ENCODE results near the gene CHAD. TPM values are rescaled to one million over a fixed set of nuclear protein-coding genes. Genes with fewer than 3 reads are reported as not detected.

CHAD gene
- total and polyA plus RNA-seq, 2 donors (not counting 1 experiment from before 2014, with no cell fraction given) = 3.5 to 4.4 TPM

- no peak overlapping the region for H3K27ac ChIP-seq (ENCODE audit: low read length in 2 of 2)
- H3K79me2 ChIP-seq (ENCODE audit: control insufficient read depth, insufficient read depth, low read length) = peaks cover 47% of the 10 kb centered on the region
- 98% methylated on average over 4 of the region's 4 CpGs for WGBS (ENCODE audit: insufficient coverage)
- POLR2A ChIA-PET = no interaction called here
- no peak overlapping the region for H2AFZ ChIP-seq (ENCODE audit: insufficient read depth, low read depth, low read length, poor library complexity, severe bottlenecking)
- H3K9ac ChIP-seq (ENCODE audit: low read length) = no peak overlapping the region
- no peaks in the 10 kb centered on the region for H3K4me1 ChIP-seq (ENCODE audit: control insufficient read depth in 2 of 2, insufficient read depth in 2 of 2, low read length in 2 of 2)
- H3K27me3 Mint-ChIP-seq = no peaks in the 10 kb centered on the region
- H3K4me3 ChIP-seq (ENCODE audit: control extremely low read depth in 1 of 5, extremely low read depth in 1 of 5, insufficient read depth in 1 of 5, low read depth in 2 of 5, low read length in 4 of 5) = no peak overlapping the region
- DNase-seq (no peak), ATAC-seq (ENCODE audit: low read depth) (no peak)
- H3K9me3 ChIP-seq (ENCODE audit: control extremely low read depth in 1 of 3, control insufficient read depth in 2 of 3, insufficient read depth in 1 of 3, low read length in 2 of 3) = no peaks in the 10 kb centered on the region
- H3K27ac Mint-ChIP-seq = no peak overlapping the region
- no peaks in the 10 kb centered on the region for H3K4me1 Mint-ChIP-seq
- TF ChIP-seq CTCF (IDR thresholded peaks at IDR 0.05) = no peak
- no peak for TF ChIP-seq EZH2 (IDR thresholded peaks at IDR 0.05; ENCODE audit: borderline replicate concordance, insufficient read depth, low read depth, low read length, poor library complexity, severe bottlenecking)
- intact Hi-C loops (cut with micrococcal nuclease) = no loop called here
- no peak overlapping the region for H3K4me2 ChIP-seq (replicated peaks; ENCODE audit: low read depth, low read length, poor library complexity, severe bottlenecking)
- no peaks in the 10 kb centered on the region for H3K27me3 ChIP-seq (replicated peaks in 1 of 4; ENCODE audit: control extremely low read depth in 1 of 4, control insufficient read depth in 3 of 4, insufficient read depth in 4 of 4, low read length in 3 of 4)
- no peak overlapping the region for H3K4me3 Mint-ChIP-seq
- H4K20me1 ChIP-seq (ENCODE audit: control insufficient read depth, insufficient read depth, low read length, poor library complexity, severe bottlenecking) = no peaks in the 10 kb centered on the region
- CTCF ChIA-PET = no interaction called here
- H3K9me3 Mint-ChIP-seq (ENCODE audit: insufficient read depth) = no peaks in the 10 kb centered on the region
- peaks cover 0 to 9% of the 10 kb centered on the region in 2 experiments for H3K36me3 ChIP-seq (replicated peaks in 1 of 2; ENCODE audit: control extremely low read depth in 1 of 2, control insufficient read depth in 1 of 2, extremely low read depth in 1 of 2, insufficient read depth in 2 of 2, low read length in 1 of 2)
Observed at GRCh38 chr17:50440172-50440837, 28.4 kb downstream of the CHAD start.

GRCh38 chr17:50439008-50439407 lies 29.7 kb downstream of the CHAD start:
- Mint-ChIP-seq H3K4me3 (no peak overlapping the region), H3K27ac (no peak overlapping the region), H3K9me3 (ENCODE audit: insufficient read depth) (no peaks in the 10 kb centered on the region), H3K27me3 (no peaks in the 10 kb centered on the region), H3K4me1 (no peaks in the 10 kb centered on the region)
- 88% methylated on average over 1 of the region's 4 CpGs for WGBS (ENCODE audit: insufficient coverage)
- ChIA-PET POLR2A (no interaction called here), CTCF (no interaction called here)
- no peak for TF ChIP-seq EZH2 (IDR thresholded peaks at IDR 0.05; ENCODE audit: borderline replicate concordance, insufficient read depth, low read depth, low read length, poor library complexity, severe bottlenecking)
- no peak for TF ChIP-seq CTCF (IDR thresholded peaks at IDR 0.05)
- Histone ChIP-seq H3K9me3 (ENCODE audit: control extremely low read depth in 1 of 3, control insufficient read depth in 2 of 3, insufficient read depth in 1 of 3, low read length in 2 of 3) (no peaks in the 10 kb centered on the region), H2AFZ (ENCODE audit: insufficient read depth, low read depth, low read length, poor library complexity, severe bottlenecking) (no peak overlapping the region), H3K27me3 (replicated peaks in 1 of 4; ENCODE audit: control extremely low read depth in 1 of 4, control insufficient read depth in 3 of 4, insufficient read depth in 4 of 4, low read length in 3 of 4) (no peaks in the 10 kb centered on the region), H3K27ac (ENCODE audit: low read length in 2 of 2) (no peak overlapping the region), H3K36me3 (replicated peaks in 1 of 2; ENCODE audit: control extremely low read depth in 1 of 2, control insufficient read depth in 1 of 2, extremely low read depth in 1 of 2, insufficient read depth in 2 of 2, low read length in 1 of 2) (peaks cover 0 to 9% of the 10 kb centered on the region in 2 experiments), H3K9ac (ENCODE audit: low read length) (no peak overlapping the region), H4K20me1 (ENCODE audit: control insufficient read depth, insufficient read depth, low read length, poor library complexity, severe bottlenecking) (no peaks in the 10 kb centered on the region), H3K79me2 (ENCODE audit: control insufficient read depth, insufficient read depth, low read length) (peaks cover 47% of the 10 kb centered on the region), H3K4me3 (ENCODE audit: control extremely low read depth in 1 of 5, extremely low read depth in 1 of 5, insufficient read depth in 1 of 5, low read depth in 2 of 5, low read length in 4 of 5) (no peak overlapping the region), H3K4me2 (replicated peaks; ENCODE audit: low read depth, low read length, poor library complexity, severe bottlenecking) (no peak overlapping the region), H3K4me1 (ENCODE audit: control insufficient read depth in 2 of 2, insufficient read depth in 2 of 2, low read length in 2 of 2) (no peaks in the 10 kb centered on the region)
- no peak for ATAC-seq (ENCODE audit: low read depth)
- intact Hi-C loops (cut with micrococcal nuclease) = no loop called here
- no peak for DNase-seq
